NCI-H1417 treated with DMSO at 0.1 percent for 48 hours (cell line): ENCODE data around the gene CCM2.

Experiments used
- DNase-seq: peaks from one replicate; lab custom pipeline; 2025; lab: John Stamatoyannopoulos, UW

CCM2 gene

GRCh38 chr7:45067582-45067981 is 67.6 kb downstream of the CCM2 start:
- no peak for DNase-seq

GRCh38 chr7:45068236-45069023 is 68.4 kb downstream of the CCM2 start:
- DNase-seq: no peak

GRCh38 chr7:45069444-45070253 is 69.6 kb downstream of the CCM2 start:
- DNase-seq: no peak

GRCh38 chr7:45070254-45070642 is 70.2 kb downstream of the CCM2 start:
- no peak for DNase-seq

- no peak for DNase-seq
Measured at GRCh38 chr7:45071528-45071927, 71.5 kb downstream of the CCM2 start.

- no peak for DNase-seq
Measured at GRCh38 chr7:45072131-45073030, 72.4 kb downstream of the CCM2 start.

GRCh38 chr7:45073031-45073785 is 73.2 kb downstream of the CCM2 start:
- no peak for DNase-seq

GRCh38 chr7:45073786-45074527 is 74.0 kb downstream of the CCM2 start:
- no peak for DNase-seq

GRCh38 chr7:45074528-45075354 is 74.7 kb downstream of the CCM2 start:
- no peak for DNase-seq

- DNase-seq: no peak
Measured at GRCh38 chr7:45075355-45075644, 75.3 kb downstream of the CCM2 start.

GRCh38 chr7:45075871-45076796 is 76.1 kb downstream of the CCM2 start:
- DNase-seq: no peak

GRCh38 chr7:45076946-45077345 is 76.9 kb downstream of the CCM2 start:
- DNase-seq: no peak

GRCh38 chr7:45077579-45077978 is 77.6 kb downstream of the CCM2 start:
- DNase-seq: no peak

GRCh38 chr7:45078125-45078681 is 78.2 kb downstream of the CCM2 start:
- no peak for DNase-seq

GRCh38 chr7:45080265-45080957 is 80.4 kb downstream of the CCM2 start:
- DNase-seq: no peak

GRCh38 chr7:45080958-45081669 is 81.1 kb downstream of the CCM2 start:
- DNase-seq: no peak

GRCh38 chr7:45081670-45081974 is 81.6 kb downstream of the CCM2 start:
- no peak for DNase-seq
